Adipocyte (in vitro differentiated cells): ENCODE results near the gene ESYT1.

Experiments used
- DNase-seq: peaks from one replicate; pipeline ENCODE4 v3.0.0-alpha.2; 2015; ENCODE audit warnings: low read depth
- H3K27me3 ChIP-seq: replicated peaks from 2 replicates; pipeline ENCODE4 v1.7.0; 2013; ENCODE audit warnings: mild to moderate bottlenecking, low read length, moderate library complexity; ENCODE audit not compliant: control insufficient read depth, insufficient read depth
- H3K36me3 ChIP-seq: 2 replicates; pipeline ENCODE4 v1.7.0; 2013; ENCODE audit warnings: low read length, mild to moderate bottlenecking, moderate library complexity; ENCODE audit not compliant: control insufficient read depth, insufficient read depth, severe bottlenecking
- H3K4me1 ChIP-seq: 2 replicates; pipeline ENCODE4 v1.7.0; 2013; ENCODE audit warnings: mild to moderate bottlenecking, low read length, moderate library complexity; ENCODE audit not compliant: control insufficient read depth, insufficient read depth
- H3K4me3 ChIP-seq: 2 replicates; pipeline ENCODE4 v1.7.0; 2013; ENCODE audit warnings: mild to moderate bottlenecking, low read length, moderate library complexity
- H3K9ac ChIP-seq: 2 replicates; pipeline ENCODE4 v1.7.0; 2013; ENCODE audit warnings: mild to moderate bottlenecking, low read length, moderate library complexity
- H3K9me3 ChIP-seq: 2 replicates; pipeline ENCODE4 v1.7.0; 2013; ENCODE audit warnings: mild to moderate bottlenecking, low read length, moderate library complexity; ENCODE audit not compliant: control insufficient read depth

Gene ESYT1, protein sequence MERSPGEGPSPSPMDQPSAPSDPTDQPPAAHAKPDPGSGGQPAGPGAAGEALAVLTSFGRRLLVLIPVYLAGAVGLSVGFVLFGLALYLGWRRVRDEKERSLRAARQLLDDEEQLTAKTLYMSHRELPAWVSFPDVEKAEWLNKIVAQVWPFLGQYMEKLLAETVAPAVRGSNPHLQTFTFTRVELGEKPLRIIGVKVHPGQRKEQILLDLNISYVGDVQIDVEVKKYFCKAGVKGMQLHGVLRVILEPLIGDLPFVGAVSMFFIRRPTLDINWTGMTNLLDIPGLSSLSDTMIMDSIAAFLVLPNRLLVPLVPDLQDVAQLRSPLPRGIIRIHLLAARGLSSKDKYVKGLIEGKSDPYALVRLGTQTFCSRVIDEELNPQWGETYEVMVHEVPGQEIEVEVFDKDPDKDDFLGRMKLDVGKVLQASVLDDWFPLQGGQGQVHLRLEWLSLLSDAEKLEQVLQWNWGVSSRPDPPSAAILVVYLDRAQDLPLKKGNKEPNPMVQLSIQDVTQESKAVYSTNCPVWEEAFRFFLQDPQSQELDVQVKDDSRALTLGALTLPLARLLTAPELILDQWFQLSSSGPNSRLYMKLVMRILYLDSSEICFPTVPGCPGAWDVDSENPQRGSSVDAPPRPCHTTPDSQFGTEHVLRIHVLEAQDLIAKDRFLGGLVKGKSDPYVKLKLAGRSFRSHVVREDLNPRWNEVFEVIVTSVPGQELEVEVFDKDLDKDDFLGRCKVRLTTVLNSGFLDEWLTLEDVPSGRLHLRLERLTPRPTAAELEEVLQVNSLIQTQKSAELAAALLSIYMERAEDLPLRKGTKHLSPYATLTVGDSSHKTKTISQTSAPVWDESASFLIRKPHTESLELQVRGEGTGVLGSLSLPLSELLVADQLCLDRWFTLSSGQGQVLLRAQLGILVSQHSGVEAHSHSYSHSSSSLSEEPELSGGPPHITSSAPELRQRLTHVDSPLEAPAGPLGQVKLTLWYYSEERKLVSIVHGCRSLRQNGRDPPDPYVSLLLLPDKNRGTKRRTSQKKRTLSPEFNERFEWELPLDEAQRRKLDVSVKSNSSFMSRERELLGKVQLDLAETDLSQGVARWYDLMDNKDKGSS

DNA sequence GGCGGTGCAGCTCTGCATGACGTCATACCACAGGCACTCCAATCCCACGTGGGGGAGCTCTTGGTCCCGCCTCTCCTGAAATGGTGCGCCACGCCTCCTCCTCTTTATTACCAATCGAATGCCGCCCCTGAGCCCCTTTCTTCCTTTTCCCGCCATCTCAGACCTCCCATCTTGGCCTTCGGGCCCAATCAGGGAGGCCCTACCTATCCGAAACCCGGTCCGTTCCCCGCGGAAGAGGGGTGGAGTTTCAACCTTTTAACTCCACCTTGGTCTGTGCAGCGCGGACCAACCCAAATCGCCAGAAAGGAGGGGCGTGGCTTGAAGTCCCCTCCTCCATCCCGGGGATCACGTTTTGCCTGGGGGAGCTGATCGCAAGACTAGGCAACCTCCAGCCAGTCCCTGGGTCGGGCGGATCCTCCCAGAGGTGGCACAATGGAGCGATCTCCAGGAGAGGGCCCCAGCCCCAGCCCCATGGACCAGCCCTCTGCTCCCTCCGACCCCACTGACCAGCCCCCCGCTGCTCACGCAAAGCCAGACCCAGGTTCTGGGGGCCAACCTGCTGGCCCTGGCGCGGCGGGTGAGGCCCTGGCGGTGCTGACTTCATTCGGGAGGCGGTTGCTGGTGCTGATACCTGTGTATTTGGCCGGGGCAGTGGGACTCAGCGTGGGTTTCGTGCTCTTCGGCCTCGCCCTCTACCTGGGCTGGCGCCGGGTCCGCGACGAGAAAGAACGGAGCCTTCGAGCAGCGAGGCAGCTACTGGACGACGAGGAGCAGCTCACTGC lies at the start of gene ESYT1:
Gene ESYT1 (plus strand): TSS at position 380 of the 782 bp plus-strand sequence. CDS start 53 bp downstream, at position 433.
- peak within 1 kb of the TSS; percentile 96 for H3K4me3 ChIP-seq
- H3K9ac ChIP-seq = peak within 1 kb of the TSS; percentile 98
- peaks cover 38% of the 10 kb centered on the region for H3K4me1 ChIP-seq
- H3K9me3 ChIP-seq = no peaks in the 10 kb centered on the region
- H3K27me3 ChIP-seq = no peaks in the 10 kb centered on the region
- peaks cover 28% of the 10 kb centered on the region for H3K36me3 ChIP-seq
- DNase-seq = peak; percentile 100

DNA sequence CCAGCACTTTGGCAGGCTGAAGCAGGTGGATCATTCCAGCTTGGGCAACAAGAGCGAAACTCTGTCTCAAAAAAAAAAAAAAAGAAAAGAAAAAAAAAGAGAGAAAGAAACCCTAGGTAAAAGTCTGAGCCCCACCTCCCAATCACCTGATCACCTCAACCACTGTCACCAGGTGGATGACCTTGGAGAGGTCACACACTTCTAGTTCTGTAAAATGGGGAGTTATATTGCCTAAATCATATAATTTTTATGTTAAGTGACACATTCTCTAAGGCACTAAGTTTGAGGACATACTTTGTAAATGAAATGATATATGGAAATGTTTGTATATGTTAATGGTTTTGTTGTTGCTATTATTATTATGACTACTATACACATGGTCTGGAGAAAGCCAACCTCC lies 49.6 kb upstream of the ESYT1 start:
- no peaks in the 10 kb centered on the region for H3K9me3 ChIP-seq
- peaks cover 17% of the 10 kb centered on the region for H3K27me3 ChIP-seq
- DNase-seq = no peak
- H3K4me3 ChIP-seq = peak overlapping the region; percentile 84
- no peaks in the 10 kb centered on the region for H3K36me3 ChIP-seq
- H3K9ac ChIP-seq = no peak overlapping the region
- peaks cover 16% of the 10 kb centered on the region for H3K4me1 ChIP-seq

DNA sequence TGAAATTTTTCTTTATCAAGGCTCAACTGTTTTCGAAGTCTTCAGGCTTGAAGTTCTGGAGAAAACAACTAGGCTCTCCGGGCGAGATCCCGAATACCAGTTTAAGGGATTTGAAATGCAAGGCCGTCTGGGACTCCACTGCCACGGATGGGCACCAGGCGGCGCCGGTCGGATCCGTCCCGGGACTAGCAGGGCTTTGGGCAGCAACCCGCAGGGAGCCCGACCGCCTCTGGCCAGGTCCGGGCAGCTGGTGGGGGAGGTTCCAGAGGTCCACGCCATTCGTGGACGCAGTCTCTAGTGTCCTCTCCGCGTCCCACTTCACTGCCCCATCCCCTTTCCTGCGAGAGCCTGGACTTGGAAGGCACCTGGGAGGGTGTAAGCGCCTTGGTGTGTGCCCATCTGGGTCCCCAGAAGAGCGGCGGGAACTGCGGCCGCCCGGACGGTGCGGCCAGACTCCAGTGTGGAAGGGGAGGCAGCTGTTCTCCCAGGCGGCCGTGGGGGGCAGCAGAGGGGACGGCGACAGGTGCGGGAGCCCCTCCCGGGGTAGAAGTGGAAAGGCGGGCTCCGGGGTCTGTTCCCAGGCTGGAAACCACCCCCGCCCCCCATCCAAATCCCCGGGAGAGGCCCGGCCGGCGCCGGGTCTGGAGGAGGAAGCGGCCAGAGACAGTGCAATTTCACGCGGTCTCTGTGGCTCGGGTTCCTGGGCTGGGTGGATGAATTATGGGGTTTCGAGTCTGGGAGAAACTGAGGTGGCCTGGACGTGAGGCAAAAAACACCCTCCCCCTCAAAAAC lies 48.9 kb upstream of the ESYT1 start:
- H3K27me3 ChIP-seq = peaks cover 24% of the 10 kb centered on the region
- peak; percentile 94 for DNase-seq
- H3K4me1 ChIP-seq = peaks cover 16% of the 10 kb centered on the region
- H3K9me3 ChIP-seq = no peaks in the 10 kb centered on the region
- peak overlapping the region; percentile 69 for H3K9ac ChIP-seq
- H3K4me3 ChIP-seq = peak overlapping the region; percentile 84
- H3K36me3 ChIP-seq = no peaks in the 10 kb centered on the region

DNA sequence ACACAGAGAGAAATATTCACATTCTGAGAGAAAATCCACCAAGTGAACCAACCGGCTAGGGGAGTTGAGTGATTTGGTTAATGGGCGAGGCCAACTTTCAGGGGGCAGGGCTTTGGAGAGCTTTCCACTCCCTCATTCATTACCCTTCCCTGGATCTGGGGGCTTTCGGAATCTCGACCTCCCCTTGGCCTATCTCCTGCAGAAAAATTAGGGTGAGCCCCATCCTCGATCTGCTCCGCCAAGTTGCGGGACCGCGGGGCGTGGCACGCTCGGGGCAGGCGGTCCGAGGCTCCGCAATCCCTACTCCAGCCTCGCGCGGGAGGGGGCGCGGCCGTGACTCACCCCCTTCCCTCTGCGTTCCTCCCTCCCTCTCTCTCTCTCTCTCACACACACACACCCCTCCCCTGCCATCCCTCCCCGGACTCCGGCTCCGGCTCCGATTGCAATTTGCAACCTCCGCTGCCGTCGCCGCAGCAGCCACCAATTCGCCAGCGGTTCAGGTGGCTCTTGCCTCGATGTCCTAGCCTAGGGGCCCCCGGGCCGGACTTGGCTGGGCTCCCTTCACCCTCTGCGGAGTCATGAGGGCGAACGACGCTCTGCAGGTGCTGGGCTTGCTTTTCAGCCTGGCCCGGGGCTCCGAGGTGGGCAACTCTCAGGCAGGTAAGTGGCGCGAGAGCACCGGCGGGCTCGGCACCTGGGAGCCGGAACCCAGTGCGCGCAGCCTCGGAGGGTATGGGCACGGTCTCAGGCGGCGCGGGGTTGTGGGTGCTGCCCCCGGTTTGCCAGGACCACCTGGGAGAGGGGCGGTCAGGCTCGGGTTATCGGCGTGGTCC lies 48.1 kb upstream of the ESYT1 start, which contains the start of gene ERBB3:
Gene ERBB3 (plus strand): TSS at position 443 of the 833 bp plus-strand sequence. CDS start 136 bp downstream, at position 579.
- Histone ChIP-seq H3K36me3 (no peaks in the 10 kb centered on the region), H3K27me3 (peaks cover 25% of the 10 kb centered on the region), H3K4me1 (peaks cover 16% of the 10 kb centered on the region), H3K9ac (peak within 1 kb of the TSS; percentile 69), H3K9me3 (no peaks in the 10 kb centered on the region), H3K4me3 (peak within 1 kb of the TSS; percentile 84)
- peak; percentile 90 for DNase-seq

DNA sequence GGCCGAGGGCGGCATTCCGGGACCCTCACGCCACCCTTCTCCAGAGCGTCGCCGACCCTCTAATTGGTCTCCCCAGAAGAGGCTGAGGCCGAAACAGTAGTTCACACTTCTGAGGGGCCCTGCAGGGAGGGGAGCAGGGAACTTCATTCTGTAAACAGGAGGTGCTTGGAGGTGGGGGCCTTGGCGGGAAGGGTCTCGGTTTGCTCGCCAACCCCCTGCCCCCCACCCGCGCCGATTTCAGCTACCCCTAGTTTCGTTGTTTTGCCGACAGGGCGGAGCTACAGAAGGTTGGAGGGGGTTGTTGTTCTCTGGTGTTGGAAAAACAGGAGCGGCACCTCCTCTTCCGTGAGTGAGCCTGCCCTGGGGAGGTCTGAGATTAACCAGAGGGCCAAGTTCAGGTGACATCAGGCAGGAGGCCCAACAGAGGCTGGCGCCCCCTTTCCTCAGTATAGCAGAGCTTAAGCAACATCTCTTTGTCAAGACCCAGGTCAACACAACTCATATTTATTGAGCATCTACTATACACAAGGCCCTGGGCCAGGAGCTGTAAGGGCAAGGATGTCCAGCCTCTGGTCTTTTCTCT lies 47.4 kb upstream of the ESYT1 start:
- peaks cover 16% of the 10 kb centered on the region for H3K4me1 ChIP-seq
- no peak overlapping the region for H3K9ac ChIP-seq
- H3K9me3 ChIP-seq = no peaks in the 10 kb centered on the region
- peaks cover 25% of the 10 kb centered on the region for H3K27me3 ChIP-seq
- no peaks in the 10 kb centered on the region for H3K36me3 ChIP-seq
- DNase-seq = no peak
- H3K4me3 ChIP-seq = peak overlapping the region; percentile 84

DNA sequence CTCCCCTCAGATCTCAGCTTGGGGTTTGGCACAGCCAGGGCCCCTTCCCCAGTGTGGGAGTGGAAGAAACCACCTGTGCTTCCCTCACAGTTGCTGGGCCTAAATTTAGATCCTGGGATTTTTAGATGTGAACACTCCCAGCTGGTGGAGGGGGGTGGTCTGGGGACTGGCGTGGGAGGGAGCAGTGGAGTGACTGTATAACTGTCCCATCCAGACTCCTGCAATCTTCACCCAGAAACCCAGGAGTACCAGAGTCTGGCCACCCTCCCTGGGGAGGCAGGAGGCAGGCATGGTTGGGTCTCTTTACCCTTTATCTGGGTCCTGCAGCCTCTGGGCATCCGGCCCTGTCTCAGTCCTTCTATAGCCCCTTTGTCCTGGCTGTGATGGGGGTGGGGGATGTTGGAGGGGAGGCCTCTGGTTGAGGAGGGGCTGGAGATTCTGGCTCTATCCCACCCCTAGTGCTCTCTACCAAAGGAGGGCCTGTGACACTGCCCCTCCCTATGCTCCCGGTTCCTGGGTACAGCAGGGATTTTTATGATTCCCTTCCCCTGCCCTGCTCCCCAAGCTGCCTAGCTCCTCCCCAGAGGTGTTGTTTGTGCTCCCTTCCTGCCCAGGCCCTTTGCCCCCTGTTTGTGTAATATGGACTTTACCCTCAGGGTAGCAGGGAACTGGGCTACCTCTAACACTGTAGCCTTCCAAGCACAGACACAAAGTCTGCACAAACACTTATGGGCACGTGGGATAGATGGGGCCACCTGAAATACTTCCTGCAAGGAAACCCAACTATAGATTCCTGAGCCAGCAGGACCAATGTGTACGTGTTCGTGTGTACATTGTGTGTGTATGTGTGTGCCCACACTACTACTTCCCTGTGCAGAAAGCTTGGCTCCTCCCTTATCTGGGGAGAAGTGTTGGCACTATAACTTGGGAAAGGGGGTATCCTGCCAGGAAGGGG lies 46.4 kb upstream of the ESYT1 start:
- no peak for DNase-seq
- Histone ChIP-seq H3K36me3 (no peaks in the 10 kb centered on the region), H3K4me1 (peaks cover 16% of the 10 kb centered on the region), H3K9ac (no peak overlapping the region), H3K9me3 (no peaks in the 10 kb centered on the region), H3K27me3 (peaks cover 25% of the 10 kb centered on the region), H3K4me3 (no peak overlapping the region)

DNA sequence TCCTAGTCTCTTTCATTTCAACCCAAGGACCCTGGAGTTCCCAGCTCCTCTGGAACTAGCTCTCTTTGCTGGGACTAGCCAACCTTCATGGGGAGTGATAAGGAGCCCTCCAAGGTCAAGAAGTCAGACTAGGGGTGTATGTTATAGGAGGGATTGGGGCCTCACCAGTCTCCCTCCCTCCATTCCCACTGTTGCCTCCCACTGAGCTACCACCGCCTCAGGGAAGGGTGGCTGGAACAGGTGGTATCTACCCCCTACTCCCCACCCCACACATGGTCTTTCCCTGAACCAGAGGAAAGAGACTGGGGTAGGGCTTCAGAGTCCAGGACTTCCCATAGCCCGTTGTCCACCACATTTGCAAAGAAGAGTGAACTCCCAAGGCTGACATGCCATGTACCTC lies 45.7 kb upstream of the ESYT1 start:
- Histone ChIP-seq H3K4me3 (no peak overlapping the region), H3K4me1 (peaks cover 16% of the 10 kb centered on the region), H3K9me3 (no peaks in the 10 kb centered on the region), H3K9ac (no peak overlapping the region), H3K27me3 (peaks cover 25% of the 10 kb centered on the region), H3K36me3 (no peaks in the 10 kb centered on the region)
- DNase-seq = no peak

DNA sequence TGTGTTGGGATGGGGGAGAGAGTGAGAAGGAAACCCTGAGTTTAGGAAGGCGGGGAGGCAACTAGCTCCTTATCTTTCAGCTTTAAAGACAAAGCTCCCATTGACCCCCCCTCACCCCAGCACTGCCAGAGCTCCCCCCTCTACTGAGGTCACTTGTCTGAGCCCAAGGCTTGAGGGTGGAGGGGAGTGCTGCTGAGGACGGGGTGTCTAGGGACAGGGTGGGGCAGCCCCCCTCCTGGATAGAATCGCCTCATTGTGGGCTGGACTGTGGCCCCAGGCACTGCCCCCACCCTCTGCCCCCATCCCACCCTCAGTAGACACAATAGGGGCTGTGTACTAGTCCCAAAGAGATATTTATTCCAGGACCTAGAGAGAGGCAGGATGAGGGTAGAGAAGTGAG lies 45.1 kb upstream of the ESYT1 start:
- H3K9ac ChIP-seq = no peak overlapping the region
- peaks cover 25% of the 10 kb centered on the region for H3K27me3 ChIP-seq
- no peak for DNase-seq
- no peaks in the 10 kb centered on the region for H3K36me3 ChIP-seq
- peaks cover 16% of the 10 kb centered on the region for H3K4me1 ChIP-seq
- H3K4me3 ChIP-seq = no peak overlapping the region
- no peaks in the 10 kb centered on the region for H3K9me3 ChIP-seq
